OCI-LY1 (cell line): Measurements from ENCODE around the gene CCDC127.

ENCODE experiments used
- H2AFZ ChIP-seq: fragments of 200-600 bp; sonication (generic), shearing (Covaris generic); 2 replicates; pipeline ENCODE4 v1.6.0; 2014; ENCODE audit warnings: antibody characterized with exemption, mild to moderate bottlenecking, low read length
- H3F3A ChIP-seq: fragments of 200-600 bp; sonication (generic), shearing (Covaris generic); 2 replicates; pipeline ENCODE4 v1.6.0; 2014; ENCODE audit warnings: mild to moderate bottlenecking, antibody characterized with exemption, low read length, moderate library complexity; ENCODE audit not compliant: insufficient read depth
- H3K27ac ChIP-seq: fragments of 200-600 bp; sonication (generic); 2 replicates; pipeline ENCODE4 v1.5.1; 2014; ENCODE audit warnings: low read length, mixed run types, mild to moderate bottlenecking, low read depth; ENCODE audit not compliant: poor library complexity, severe bottlenecking
- H3K27me3 ChIP-seq: fragments of 200-600 bp; sonication (generic); 2 replicates; pipeline ENCODE4 v1.6.0; 2014; ENCODE audit warnings: antibody characterized with exemption, mild to moderate bottlenecking, low read length, moderate library complexity; ENCODE audit not compliant: insufficient read depth
- H3K36me3 ChIP-seq: fragments of 200-600 bp; sonication (generic); 2 replicates; pipeline ENCODE4 v1.6.1; 2014; ENCODE audit warnings: mild to moderate bottlenecking, antibody characterized with exemption, low read length, moderate library complexity, mixed read lengths; ENCODE audit not compliant: insufficient read depth
- H3K4me1 ChIP-seq: fragments of 200-600 bp; sonication (generic); 2 replicates; pipeline ENCODE4 v1.5.1; 2014; ENCODE audit warnings: mild to moderate bottlenecking, low read length, moderate library complexity; ENCODE audit not compliant: insufficient read depth, severe bottlenecking
- H3K4me2 ChIP-seq: fragments of 200-600 bp; sonication (generic), shearing (Covaris generic); 2 replicates; pipeline ENCODE4 v1.6.1; 2014; ENCODE audit warnings: low read length
- H3K4me3 ChIP-seq: fragments of 200-600 bp; sonication (generic); 2 replicates; pipeline ENCODE4 v1.5.1; 2014; ENCODE audit warnings: low read length, low read depth, mild to moderate bottlenecking, mixed read lengths; ENCODE audit not compliant: poor library complexity, severe bottlenecking
- H3K79me2 ChIP-seq: fragments of 200-600 bp; shearing (Covaris generic); 2 replicates; pipeline ENCODE4 v1.6.1; 2016; ENCODE audit warnings: mixed run types, low read length, mixed read lengths; ENCODE audit not compliant: insufficient read depth
- H3K9ac ChIP-seq: fragments of 200-600 bp; sonication (generic), shearing (Covaris generic); 2 replicates; pipeline ENCODE4 v1.6.1; 2014; ENCODE audit warnings: mild to moderate bottlenecking, low read length, mixed read lengths
- H3K9me2 ChIP-seq: fragments of 200-600 bp; sonication (generic), shearing (Covaris generic); 2 replicates; pipeline ENCODE4 v1.6.1; 2014; ENCODE audit warnings: low read depth, mild to moderate bottlenecking, low read length, mixed read lengths
- H3K9me3 ChIP-seq: fragments of 200-600 bp; shearing (Covaris generic); 2 replicates; pipeline ENCODE4 v1.6.1; 2014; ENCODE audit warnings: low read length, mixed read lengths
- H4K20me1 ChIP-seq: fragments of 200-600 bp; sonication (generic), shearing (Covaris generic); 2 replicates; pipeline ENCODE4 v1.6.0; 2016; ENCODE audit warnings: mild to moderate bottlenecking, low read length; ENCODE audit not compliant: insufficient read depth
- CTCF ChIP-seq: fragments of 200-600 bp; sonication (generic), shearing (Covaris generic); IDR thresholded peaks from 2 replicates; pipeline ENCODE4 v1.5.1; 2017; ENCODE audit warnings: mild to moderate bottlenecking, antibody characterized with exemption, low read length, moderate library complexity, mixed read lengths
- EZH2 ChIP-seq: fragments of 200-600 bp; sonication (generic), shearing (Covaris generic); IDR thresholded peaks from 2 replicates; pipeline ENCODE4 v1.8.0; 2017; ENCODE audit warnings: borderline replicate concordance, mixed run types, mild to moderate bottlenecking, antibody characterized with exemption, low read length, moderate library complexity, mixed read lengths

Gene CCDC127

GRCh38 chr5:188488-189481, 29.2 kb downstream of the CCDC127 start:
- no peaks in the 10 kb centered on the region for H3F3A ChIP-seq
- H3K79me2 ChIP-seq, result no peaks in the 10 kb centered on the region
- no peaks in the 10 kb centered on the region for H3K36me3 ChIP-seq
- no peaks in the 10 kb centered on the region for H3K9me2 ChIP-seq
- no peak overlapping the region; the same call in 1 of the 2 replicates for H3K9ac ChIP-seq
- peak overlapping the region; percentile 79 for H3K27ac ChIP-seq
- H3K4me3 ChIP-seq, result no peak overlapping the region
- TF ChIP-seq EZH2 (no peak), CTCF (peak; percentile 85)
- H3K9me3 ChIP-seq, result no peaks in the 10 kb centered on the region
- H3K27me3 ChIP-seq, result no peaks in the 10 kb centered on the region
- peak overlapping the region; percentile 44 for H3K4me2 ChIP-seq
- no peak overlapping the region for H2AFZ ChIP-seq
- peaks cover 45% of the 10 kb centered on the region for H3K4me1 ChIP-seq
- H4K20me1 ChIP-seq, result no peaks in the 10 kb centered on the region

GRCh38 chr5:187617-188451, 30.1 kb downstream of the CCDC127 start:
- H3K9ac ChIP-seq, result no peak overlapping the region
- peak overlapping the region; percentile 44 for H3K4me2 ChIP-seq
- no peaks in the 10 kb centered on the region for H3K9me2 ChIP-seq
- H3K4me1 ChIP-seq, result peaks cover 45% of the 10 kb centered on the region
- no peaks in the 10 kb centered on the region for H3K79me2 ChIP-seq
- no peaks in the 10 kb centered on the region for H4K20me1 ChIP-seq
- H3K4me3 ChIP-seq, result no peak overlapping the region
- no peaks in the 10 kb centered on the region for H3K36me3 ChIP-seq
- H2AFZ ChIP-seq, result no peak overlapping the region
- H3K27ac ChIP-seq, result no peak overlapping the region
- H3K9me3 ChIP-seq, result no peaks in the 10 kb centered on the region
- H3K27me3 ChIP-seq, result no peaks in the 10 kb centered on the region; the same call in 1 of the 2 replicates
- TF ChIP-seq EZH2 (no peak), CTCF (no peak)
- H3F3A ChIP-seq, result no peaks in the 10 kb centered on the region

GRCh38 chr5:187042-187431, 30.9 kb downstream of the CCDC127 start:
- no peaks in the 10 kb centered on the region; the same call in 1 of the 2 replicates for H3K27me3 ChIP-seq
- H2AFZ ChIP-seq, result no peak overlapping the region
- no peak overlapping the region for H3K27ac ChIP-seq
- no peaks in the 10 kb centered on the region for H3K79me2 ChIP-seq
- no peaks in the 10 kb centered on the region for H4K20me1 ChIP-seq
- peaks cover 39% of the 10 kb centered on the region for H3K4me1 ChIP-seq
- TF ChIP-seq CTCF, result no peak
- no peak overlapping the region for H3K4me3 ChIP-seq
- no peak overlapping the region for H3K4me2 ChIP-seq
- H3K9me3 ChIP-seq, result no peaks in the 10 kb centered on the region
- H3K36me3 ChIP-seq, result no peaks in the 10 kb centered on the region
- H3K9me2 ChIP-seq, result no peaks in the 10 kb centered on the region
- H3K9ac ChIP-seq, result no peak overlapping the region
- no peaks in the 10 kb centered on the region for H3F3A ChIP-seq
